RWPE1 (cell line): Measurements from ENCODE around the gene SUCO.
"Not testable (repeated sequence)": the region's sequence is repeated elsewhere in the genome, so short reads cannot be mapped to it uniquely, and the experiment has no call there.

Experiments used
- CTCF ChIA-PET: fragments of 350-600 bp; sonication (Branson Sonifier 250); formaldehyde crosslinking; extraction: SDS; loops from one replicate; lab custom pipeline; 2021; lab: Yijun Ruan, JAX
- POLR2A ChIA-PET: fragments of 400-600 bp; formaldehyde crosslinking; extraction: SDS; loops from one replicate; lab custom pipeline; 2020; ENCODE audit warnings: antibody characterized with exemption; ENCODE audit not compliant: low non-redundant PET; lab: Yijun Ruan, JAX
- DNase-seq: peaks from one replicate; pipeline ENCODE4 v3.0.0; 2012; ENCODE audit warnings: low spot score
- H3K27ac ChIP-seq: fragments of 450-650 bp; 2 replicates; pipeline ENCODE4 v1.5.1; 2017
- CTCF ChIP-seq: fragments of 450-650 bp; conservative IDR thresholded peaks from 2 replicates; pipeline ENCODE4 v1.5.1; 2017; ENCODE audit warnings: low read depth, mild to moderate bottlenecking

The SUCO gene

GRCh38 chr1:172613294-172613693 is 80.3 kb downstream of the SUCO start:
- CTCF ChIA-PET = no interaction called here
- H3K27ac ChIP-seq = no peak overlapping the region
- no peak for DNase-seq
- no peak for TF ChIP-seq CTCF
- POLR2A ChIA-PET = no interaction called here

GRCh38 chr1:172616195-172616594 is 83.2 kb downstream of the SUCO start:
- no peak overlapping the region for H3K27ac ChIP-seq
- TF ChIP-seq CTCF = no peak
- no peak for DNase-seq
- ChIA-PET POLR2A (no interaction called here), CTCF (interaction anchor here (0.7 to 0.9 kb wide), 2 partner anchors 59 to 104 kb away, joined by 3 to 4 read pairs; no protein-coding TSS in a partner anchor)

GRCh38 chr1:172616636-172617035 is 83.7 kb downstream of the SUCO start:
- no peak overlapping the region for H3K27ac ChIP-seq
- ChIA-PET POLR2A (no interaction called here), CTCF (interaction anchor here (0.9 kb wide), 1 partner anchor 103 kb away, joined by 4 read pairs; no protein-coding TSS in a partner anchor)
- no peak for TF ChIP-seq CTCF
- no peak for DNase-seq

GRCh38 chr1:172620603-172621002 is 87.7 kb downstream of the SUCO start:
- DNase-seq, CTCF ChIA-PET, POLR2A ChIA-PET, H3K27ac ChIP-seq: not testable (repeated sequence)

GRCh38 chr1:172622541-172622940 is 89.6 kb downstream of the SUCO start:
- ChIA-PET CTCF (interaction anchor here (0.6 to 0.7 kb wide), 3 partner anchors 25 to 97 kb away, joined by 3 to 6 read pairs (median 4); no protein-coding TSS in a partner anchor), POLR2A (no interaction called here)
- no peak for DNase-seq
- TF ChIP-seq CTCF = no peak
- H3K27ac ChIP-seq = no peak overlapping the region

GRCh38 chr1:172623748-172624147 is 90.8 kb downstream of the SUCO start:
- CTCF ChIA-PET = no interaction called here
- H3K27ac ChIP-seq = no peak overlapping the region
- DNase-seq = no peak
- TF ChIP-seq CTCF = no peak
- POLR2A ChIA-PET = no interaction called here

GRCh38 chr1:172626845-172627244 is 93.9 kb downstream of the SUCO start:
- H3K27ac ChIP-seq = no peak overlapping the region
- ChIA-PET POLR2A (no interaction called here), CTCF (no interaction called here)
- no peak for DNase-seq
- TF ChIP-seq CTCF = no peak
